ENCODE measurements around the gene ATP4B. TPM values are rescaled to one million over a fixed set of nuclear protein-coding genes. Genes with fewer than 3 reads are reported as not detected.

Gene ATP4B
- total and polyA plus RNA-seq, 11 donors, result not detected

- Histone ChIP-seq H3K4me1 (peaks cover 0 to 7% (median 0%) of the 10 kb centered on the region in 12 donors), H3K27ac (no peak overlapping the region), H3K27me3 (no peaks in the 10 kb centered on the region), H3K36me3 (peaks cover 0 to 34% (median 9%) of the 10 kb centered on the region in 9 donors), H3K9me3 (no peaks in the 10 kb centered on the region), H3K4me3 (no peak overlapping the region)
- TF ChIP-seq CTCF (IDR thresholded peaks at IDR 0.05), result no peak
- TF ChIP-seq POLR2A (IDR thresholded peaks at IDR 0.05), result no peak
- ATAC-seq (no peak), DNase-seq (no peak)
- intact Hi-C loops (cut with DNase I), result loop anchor here in 1 of 10 donors (2.0 kb wide), 1 partner anchor 20 kb away; no protein-coding TSS in a partner anchor
- WGBS, 4 donors, result 93 to 95% (median 94%) methylated on average over 22 of the region's 22 CpGs
Measured at GRCh38 chr13:113608967-113609533, 48.9 kb downstream of the ATP4B start.

GRCh38 chr13:113607889-113608635, 49.9 kb downstream of the ATP4B start:
- no peaks in the 10 kb centered on the region for H3K9me3 ChIP-seq
- H3K27me3 ChIP-seq, result no peaks in the 10 kb centered on the region
- peak in 3 of 4 donors; percentile 3 to 12 (median 11) for ATAC-seq
- TF ChIP-seq CTCF (IDR thresholded peaks at IDR 0.05) (no peak), POLR2A (IDR thresholded peaks at IDR 0.05) (no peak)
- peaks cover 0 to 7% (median 0%) of the 10 kb centered on the region in 12 donors for H3K4me1 ChIP-seq
- H3K27ac ChIP-seq, result peak overlapping the region in 1 of 12 donors; percentile 23
- peak in 1 of 5 donors; percentile 57 for DNase-seq
- intact Hi-C loops (cut with DNase I), result loop anchor here in 1 of 10 donors (2.0 kb wide), 1 partner anchor 21 kb away; no protein-coding TSS in a partner anchor
- peaks cover 0 to 32% (median 9%) of the 10 kb centered on the region in 9 donors for H3K36me3 ChIP-seq
- WGBS, 4 donors, result 86 to 95% (median 90%) methylated on average over 17 to 25 of the region's 25 CpGs
- no peak overlapping the region for H3K4me3 ChIP-seq

GRCh38 chr13:113607056-113607888, 50.7 kb downstream of the ATP4B start:
- Histone ChIP-seq H3K9me3 (no peaks in the 10 kb centered on the region), H3K4me1 (peaks cover 0 to 7% (median 0%) of the 10 kb centered on the region in 12 donors), H3K4me3 (no peak overlapping the region), H3K36me3 (peaks cover 0 to 25% (median 9%) of the 10 kb centered on the region in 9 donors), H3K27me3 (no peaks in the 10 kb centered on the region), H3K27ac (peak overlapping the region in 1 of 12 donors; percentile 32)
- DNase-seq (peak in 1 of 5 donors; percentile 58), ATAC-seq (peak; percentile 8 to 51 (median 40))
- 87 to 91% (median 88%) methylated on average over 24 to 28 of the region's 28 CpGs for WGBS, 4 donors
- intact Hi-C loops (cut with DNase I), result no loop called here
- TF ChIP-seq CTCF (IDR thresholded peaks at IDR 0.05) (no peak), POLR2A (IDR thresholded peaks at IDR 0.05) (no peak)
